ENCODE data around the gene PLXNB3. TPM values are rescaled to one million over a fixed set of nuclear protein-coding genes. Genes with fewer than 3 reads are reported as not detected.

Gene PLXNB3
- total and polyA plus RNA-seq, 2 donors (not counting 1 experiment from before 2014, with no cell fraction given): 0.25 TPM; not detected in 1

GRCh38 chrX:153775293-153776119, 11.5 kb downstream of the PLXNB3 start:
- Mint-ChIP-seq H3K27ac (no peak overlapping the region), H3K27me3 (peaks cover 7% of the 10 kb centered on the region), H3K4me1 (peaks cover 4% of the 10 kb centered on the region), H3K9me3 (ENCODE audit: insufficient read depth) (no peaks in the 10 kb centered on the region), H3K4me3 (no peak overlapping the region)
- Histone ChIP-seq H3K36me3 (replicated peaks in 1 of 2; ENCODE audit: control extremely low read depth in 1 of 2, control insufficient read depth in 1 of 2, extremely low read depth in 1 of 2, insufficient read depth in 2 of 2, low read length in 1 of 2) (no peaks in the 10 kb centered on the region), H3K4me3 (ENCODE audit: control extremely low read depth in 1 of 5, extremely low read depth in 1 of 5, insufficient read depth in 1 of 5, low read depth in 2 of 5, low read length in 4 of 5) (no peak overlapping the region), H3K27ac (ENCODE audit: low read length in 2 of 2) (no peak overlapping the region), H3K27me3 (replicated peaks in 1 of 4; ENCODE audit: control extremely low read depth in 1 of 4, control insufficient read depth in 3 of 4, insufficient read depth in 4 of 4, low read length in 3 of 4) (peaks cover 0 to 2% (median 0%) of the 10 kb centered on the region in 4 experiments), H3K9ac (ENCODE audit: low read length) (no peak overlapping the region), H3K4me1 (ENCODE audit: control insufficient read depth in 2 of 2, insufficient read depth in 2 of 2, low read length in 2 of 2) (no peaks in the 10 kb centered on the region), H3K79me2 (ENCODE audit: control insufficient read depth, insufficient read depth, low read length) (no peaks in the 10 kb centered on the region), H2AFZ (ENCODE audit: insufficient read depth, low read depth, low read length, poor library complexity, severe bottlenecking) (no peak overlapping the region), H3K4me2 (replicated peaks; ENCODE audit: low read depth, low read length, poor library complexity, severe bottlenecking) (no peak overlapping the region), H3K9me3 (ENCODE audit: control extremely low read depth in 1 of 3, control insufficient read depth in 2 of 3, insufficient read depth in 1 of 3, low read length in 2 of 3) (no peaks in the 10 kb centered on the region), H4K20me1 (ENCODE audit: control insufficient read depth, insufficient read depth, low read length, poor library complexity, severe bottlenecking) (no peaks in the 10 kb centered on the region)
- CTCF ChIA-PET: no interaction called here
- DNase-seq: no peak
- ATAC-seq (ENCODE audit: low read depth): no peak
- intact Hi-C loops (cut with micrococcal nuclease): no loop called here
- WGBS (ENCODE audit: insufficient coverage): 96% methylated on average over 22 of the region's 42 CpGs
- TF ChIP-seq EZH2 (IDR thresholded peaks at IDR 0.05; ENCODE audit: borderline replicate concordance, insufficient read depth, low read depth, low read length, poor library complexity, severe bottlenecking): no peak
- TF ChIP-seq CTCF (IDR thresholded peaks at IDR 0.05): no peak
- POLR2A ChIA-PET: no interaction called here

DNA sequence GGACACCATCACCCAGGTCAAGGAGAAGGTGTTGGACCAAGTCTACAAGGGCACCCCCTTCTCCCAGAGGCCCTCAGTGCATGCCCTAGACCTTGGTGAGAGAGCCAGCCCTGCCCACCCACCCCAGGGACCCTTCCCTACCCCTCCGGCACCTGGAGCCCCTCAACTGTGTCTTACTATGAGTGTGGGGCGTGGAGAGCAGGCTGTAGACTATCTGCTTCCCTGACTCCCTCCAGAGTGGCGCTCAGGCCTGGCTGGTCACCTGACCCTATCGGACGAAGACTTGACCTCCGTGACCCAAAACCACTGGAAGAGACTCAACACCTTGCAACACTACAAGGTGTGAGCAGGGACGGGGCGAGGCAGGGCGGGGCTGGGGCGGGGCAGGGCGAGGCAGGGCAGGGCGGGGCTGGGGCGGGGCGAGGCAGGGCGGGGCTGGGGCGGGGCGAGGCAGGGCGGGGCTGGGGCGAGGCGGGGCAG, 12.1 kb downstream of the PLXNB3 start:
- H3K4me3 ChIP-seq (ENCODE audit: control extremely low read depth in 1 of 5, extremely low read depth in 1 of 5, insufficient read depth in 1 of 5, low read depth in 2 of 5, low read length in 4 of 5): no peak overlapping the region
- Mint-ChIP-seq H3K4me3 (no peak overlapping the region), H3K9me3 (ENCODE audit: insufficient read depth) (no peaks in the 10 kb centered on the region), H3K27me3 (peaks cover 7% of the 10 kb centered on the region), H3K27ac (no peak overlapping the region), H3K4me1 (peaks cover 4% of the 10 kb centered on the region)
- intact Hi-C loops (cut with micrococcal nuclease): no loop called here
- 100% methylated on average over 1 of the region's 20 CpGs for WGBS (ENCODE audit: insufficient coverage)
- DNase-seq (no peak), ATAC-seq (ENCODE audit: low read depth) (no peak)
- no peaks in the 10 kb centered on the region for H3K79me2 ChIP-seq (ENCODE audit: control insufficient read depth, insufficient read depth, low read length)
- ChIA-PET POLR2A (no interaction called here), CTCF (no interaction called here)
- H3K4me2 ChIP-seq (replicated peaks; ENCODE audit: low read depth, low read length, poor library complexity, severe bottlenecking): no peak overlapping the region
- H3K9me3 ChIP-seq (ENCODE audit: control extremely low read depth in 1 of 3, control insufficient read depth in 2 of 3, insufficient read depth in 1 of 3, low read length in 2 of 3): no peaks in the 10 kb centered on the region
- H3K27ac ChIP-seq (ENCODE audit: low read length in 2 of 2): no peak overlapping the region
- H3K27me3 ChIP-seq (replicated peaks in 1 of 4; ENCODE audit: control extremely low read depth in 1 of 4, control insufficient read depth in 3 of 4, insufficient read depth in 4 of 4, low read length in 3 of 4): peaks cover 0 to 2% (median 0%) of the 10 kb centered on the region in 4 experiments
- no peak overlapping the region for H3K9ac ChIP-seq (ENCODE audit: low read length)
- no peaks in the 10 kb centered on the region for H3K4me1 ChIP-seq (ENCODE audit: control insufficient read depth in 2 of 2, insufficient read depth in 2 of 2, low read length in 2 of 2)
- H3K36me3 ChIP-seq (replicated peaks in 1 of 2; ENCODE audit: control extremely low read depth in 1 of 2, control insufficient read depth in 1 of 2, extremely low read depth in 1 of 2, insufficient read depth in 2 of 2, low read length in 1 of 2): no peaks in the 10 kb centered on the region
- no peaks in the 10 kb centered on the region for H4K20me1 ChIP-seq (ENCODE audit: control insufficient read depth, insufficient read depth, low read length, poor library complexity, severe bottlenecking)
- H2AFZ ChIP-seq (ENCODE audit: insufficient read depth, low read depth, low read length, poor library complexity, severe bottlenecking): no peak overlapping the region
- no peak for TF ChIP-seq EZH2 (IDR thresholded peaks at IDR 0.05; ENCODE audit: borderline replicate concordance, insufficient read depth, low read depth, low read length, poor library complexity, severe bottlenecking)
- no peak for TF ChIP-seq CTCF (IDR thresholded peaks at IDR 0.05)

Measured in B cell (primary cell).